ENCODE results near the gene GCA. TPM values are rescaled to one million over a fixed set of nuclear protein-coding genes. Genes with fewer than 3 reads are reported as not detected.

GCA gene
- polyA plus RNA-seq, 3 donors: 34.9 to 40.4 (median 37.2) TPM

DNA sequence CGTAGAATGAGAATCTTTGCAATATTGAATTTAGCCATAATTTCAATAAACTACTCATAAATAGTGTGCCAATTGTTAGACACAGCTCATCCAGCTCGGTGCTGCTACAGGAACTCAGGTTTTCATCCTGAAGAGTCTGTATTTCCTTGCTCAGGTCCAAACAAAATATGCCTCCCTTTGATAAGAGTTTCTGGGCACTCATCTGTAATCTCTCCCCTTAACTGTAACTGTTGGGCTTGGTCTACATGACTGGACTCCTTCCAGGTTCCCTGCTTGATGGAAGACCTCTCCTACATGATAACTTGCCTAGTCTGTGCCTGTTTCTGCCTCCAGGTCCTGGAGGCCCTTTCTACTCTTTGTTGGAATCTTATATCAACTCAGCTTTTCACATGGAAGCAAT, 57.9 kb downstream of the GCA start:
- DNase-seq (ENCODE audit: low read depth in 3 of 3, low spot score in 2 of 3): no peak

DNA sequence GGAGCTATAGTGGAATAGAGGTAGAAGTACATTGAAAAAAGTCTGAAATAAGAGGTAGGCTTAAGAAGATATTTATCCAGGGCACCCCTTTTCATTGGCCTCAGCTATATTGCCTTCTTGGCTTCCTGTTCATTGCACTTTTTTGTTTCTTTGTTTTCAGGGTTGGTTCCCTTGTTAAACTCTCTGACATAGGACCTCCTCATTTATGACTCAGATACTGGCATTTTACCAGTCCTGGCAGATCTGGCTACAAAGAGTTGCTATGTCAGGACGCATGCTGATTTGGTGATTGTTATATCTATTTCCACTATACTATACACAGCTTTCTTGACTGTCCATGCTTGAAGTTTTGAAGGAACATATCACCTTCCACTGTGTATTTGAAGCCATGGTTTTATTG, 60.0 kb downstream of the GCA start:
- DNase-seq (ENCODE audit: low read depth in 3 of 3, low spot score in 2 of 3): no peak

Other genes starting within 250 kb of the GCA start
- not detected for gene GCG, start 191.9 kb upstream of the GCA start, polyA plus RNA-seq (ENCODE audit: insufficient read length in 3 of 3)
- gene FAP, start 100.7 kb upstream of the GCA start, polyA plus RNA-seq (ENCODE audit: insufficient read length in 3 of 3): 10 to 100 TPM in 2 of 3 donors, 1 to 10 TPM in 1; 8.7 to 13.4 (median 12.9) TPM
- 1 to 10 TPM; 7.9 to 8.4 (median 8.3) TPM for gene IFIH1, start 25.4 kb upstream of the GCA start, polyA plus RNA-seq (ENCODE audit: insufficient read length in 3 of 3)